ENCODE measurements around the gene POFUT2. TPM values are rescaled to one million over a fixed set of nuclear protein-coding genes. Genes with fewer than 3 reads are reported as not detected.

Gene POFUT2
- total and polyA plus RNA-seq, 12 donors: 12.7 to 20.6 (median 16.9) TPM

DNA sequence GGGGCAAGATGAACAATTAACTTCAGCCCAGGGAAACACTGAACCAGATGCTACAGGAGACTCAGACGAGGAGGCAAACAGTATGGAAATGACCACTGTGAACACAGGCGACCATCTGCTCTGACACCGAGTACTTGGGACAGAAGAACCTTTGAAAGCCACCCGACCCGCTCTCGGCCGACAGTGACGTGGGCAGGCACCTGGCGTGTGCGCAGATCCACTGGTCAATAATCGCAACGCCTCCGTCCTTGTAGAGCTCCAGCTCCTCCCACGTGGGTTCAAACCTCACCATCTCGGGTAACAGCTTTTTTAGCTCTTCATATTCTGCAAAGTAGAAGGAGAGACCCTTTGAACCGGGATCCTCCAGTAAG lies 20.3 kb downstream of the POFUT2 start:
- TF ChIP-seq, protein P1, sequence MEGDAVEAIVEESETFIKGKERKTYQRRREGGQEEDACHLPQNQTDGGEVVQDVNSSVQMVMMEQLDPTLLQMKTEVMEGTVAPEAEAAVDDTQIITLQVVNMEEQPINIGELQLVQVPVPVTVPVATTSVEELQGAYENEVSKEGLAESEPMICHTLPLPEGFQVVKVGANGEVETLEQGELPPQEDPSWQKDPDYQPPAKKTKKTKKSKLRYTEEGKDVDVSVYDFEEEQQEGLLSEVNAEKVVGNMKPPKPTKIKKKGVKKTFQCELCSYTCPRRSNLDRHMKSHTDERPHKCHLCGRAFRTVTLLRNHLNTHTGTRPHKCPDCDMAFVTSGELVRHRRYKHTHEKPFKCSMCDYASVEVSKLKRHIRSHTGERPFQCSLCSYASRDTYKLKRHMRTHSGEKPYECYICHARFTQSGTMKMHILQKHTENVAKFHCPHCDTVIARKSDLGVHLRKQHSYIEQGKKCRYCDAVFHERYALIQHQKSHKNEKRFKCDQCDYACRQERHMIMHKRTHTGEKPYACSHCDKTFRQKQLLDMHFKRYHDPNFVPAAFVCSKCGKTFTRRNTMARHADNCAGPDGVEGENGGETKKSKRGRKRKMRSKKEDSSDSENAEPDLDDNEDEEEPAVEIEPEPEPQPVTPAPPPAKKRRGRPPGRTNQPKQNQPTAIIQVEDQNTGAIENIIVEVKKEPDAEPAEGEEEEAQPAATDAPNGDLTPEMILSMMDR (IDR thresholded peaks at IDR 0.05): no peak
- DNase-seq (no peak), ATAC-seq (no peak)
- H3K4me3 ChIP-seq: no peak overlapping the region
- H3K9me3 ChIP-seq: peaks cover 0 to 18% (median 8%) of the 10 kb centered on the region in 11 donors
- peaks cover 0 to 5% (median 0%) of the 10 kb centered on the region in 9 donors for H3K4me1 ChIP-seq
- intact Hi-C loops (cut with DNase I): no loop called here
- peaks cover 0 to 85% (median 55%) of the 10 kb centered on the region in 9 donors for H3K36me3 ChIP-seq
- H3K27ac ChIP-seq: no peak overlapping the region
- WGBS, 2 donors: 95 to 96% methylated on average over 16 of the region's 16 CpGs
- H3K27me3 ChIP-seq: no peaks in the 10 kb centered on the region

GRCh38 chr21:45266518-45267389 lies 20.9 kb downstream of the POFUT2 start:
- TF ChIP-seq, protein P1 (IDR thresholded peaks at IDR 0.05): no peak
- H3K4me3 ChIP-seq: no peak overlapping the region
- WGBS, 2 donors: 92 to 93% methylated on average over 41 of the region's 41 CpGs
- H3K27me3 ChIP-seq: no peaks in the 10 kb centered on the region
- DNase-seq (no peak), ATAC-seq (peak in 7 of 8 donors; percentile 8 to 42 (median 27))
- peak overlapping the region in 1 of 10 donors; percentile 44 for H3K27ac ChIP-seq
- H3K9me3 ChIP-seq: peaks cover 0 to 12% (median 4%) of the 10 kb centered on the region in 11 donors
- peaks cover 0 to 84% (median 52%) of the 10 kb centered on the region in 9 donors for H3K36me3 ChIP-seq
- H3K4me1 ChIP-seq: peaks cover 0 to 5% (median 0%) of the 10 kb centered on the region in 9 donors
- intact Hi-C loops (cut with DNase I): no loop called here

DNA sequence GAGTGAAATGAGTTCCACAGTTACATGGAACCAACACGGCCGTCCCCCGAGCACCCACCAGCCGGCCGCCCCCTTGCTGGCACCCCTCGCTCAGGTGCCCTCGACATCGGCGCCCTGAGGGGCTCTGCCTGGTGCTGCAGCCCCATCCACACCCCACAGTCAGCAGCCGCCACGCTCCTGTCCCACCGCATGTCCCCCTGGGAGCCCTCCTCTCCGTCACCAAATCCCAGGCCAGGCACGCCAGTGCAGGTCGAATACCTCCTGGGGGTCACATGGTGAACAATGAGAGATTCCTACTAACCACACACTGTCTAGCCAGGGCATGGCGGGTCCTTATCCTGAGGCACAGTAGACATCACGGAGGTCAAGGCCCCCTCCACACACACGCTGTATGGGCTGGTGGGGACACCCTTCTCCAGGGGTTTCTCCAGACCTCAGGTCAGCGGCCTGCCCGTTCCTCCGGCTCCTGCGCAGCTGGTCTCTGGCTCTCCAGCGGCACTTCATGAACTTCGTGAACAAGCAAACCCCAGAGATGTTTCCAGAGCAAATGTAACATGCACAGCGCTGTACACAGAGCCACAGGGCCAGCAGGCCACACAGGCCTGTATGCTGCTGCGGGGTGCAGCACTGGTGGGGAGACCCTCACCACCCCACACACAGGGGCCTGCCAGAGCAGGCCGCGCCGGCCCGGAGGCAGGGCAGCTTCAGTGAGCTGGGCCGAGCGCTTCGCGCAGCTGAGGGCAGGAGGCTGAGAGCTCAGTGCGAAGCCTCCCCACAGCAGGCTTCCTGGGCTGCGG lies 21.8 kb downstream of the POFUT2 start:
- Histone ChIP-seq H3K9me3 (peaks cover 0 to 3% (median 0%) of the 10 kb centered on the region in 11 donors), H3K27ac (peak overlapping the region in 1 of 10 donors; percentile 44), H3K4me3 (no peak overlapping the region), H3K27me3 (no peaks in the 10 kb centered on the region), H3K36me3 (peaks cover 0 to 78% (median 47%) of the 10 kb centered on the region in 9 donors), H3K4me1 (peaks cover 0 to 5% (median 0%) of the 10 kb centered on the region in 9 donors)
- ATAC-seq: peak in 4 of 8 donors; percentile 29 to 39 (median 32)
- no peak for DNase-seq
- TF ChIP-seq, protein P1 (IDR thresholded peaks at IDR 0.05): no peak
- intact Hi-C loops (cut with DNase I): no loop called here
- WGBS, 2 donors: 95 to 97% methylated on average over 36 of the region's 36 CpGs

DNA sequence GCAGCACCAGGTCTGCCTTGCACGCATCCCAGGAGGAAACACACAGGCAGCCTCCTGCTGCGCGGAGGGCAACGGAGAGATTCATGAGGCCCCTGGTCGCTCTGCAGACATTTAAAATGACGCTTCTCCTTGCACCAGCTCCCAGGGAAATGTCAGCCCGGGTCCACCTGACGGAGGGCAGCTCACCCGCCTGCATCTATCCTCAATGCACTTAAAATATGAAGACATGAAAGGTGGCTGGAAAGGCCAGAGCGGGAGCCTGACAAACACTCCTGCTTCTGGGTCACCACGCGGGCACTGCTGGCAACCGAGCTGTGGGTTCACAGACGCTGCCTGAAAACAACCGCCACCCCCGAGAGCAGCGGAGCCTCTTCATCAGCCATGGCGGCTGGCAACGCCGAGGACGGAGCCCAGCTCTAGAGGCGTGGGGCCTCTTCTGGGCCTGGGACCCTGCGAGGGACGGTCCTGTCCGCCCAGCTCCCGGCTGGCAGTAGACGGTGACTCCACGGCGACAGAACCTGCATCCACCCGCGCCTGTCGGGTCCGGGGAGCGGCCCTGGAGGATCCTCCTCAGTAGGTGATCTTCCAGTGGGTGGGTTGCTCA lies 22.7 kb downstream of the POFUT2 start:
- WGBS, 2 donors: 93 to 95% methylated on average over 34 of the region's 34 CpGs
- Histone ChIP-seq H3K27me3 (no peaks in the 10 kb centered on the region), H3K4me3 (no peak overlapping the region), H3K36me3 (peaks cover 0 to 69% (median 40%) of the 10 kb centered on the region in 9 donors), H3K27ac (no peak overlapping the region), H3K9me3 (no peaks in the 10 kb centered on the region), H3K4me1 (peaks cover 0 to 5% (median 0%) of the 10 kb centered on the region in 9 donors)
- TF ChIP-seq, protein P1 (IDR thresholded peaks at IDR 0.05): no peak
- intact Hi-C loops (cut with DNase I): no loop called here
- DNase-seq: no peak
- ATAC-seq: peak in 1 of 8 donors; percentile 26
